OCI-LY7 (cell line): ENCODE data around the gene DCLK1. TPM values are rescaled to one million over a fixed set of nuclear protein-coding genes. Genes with fewer than 3 reads are reported as not detected.
"Not testable (repeated sequence)": the region's sequence is repeated elsewhere in the genome, so short reads cannot be mapped to it uniquely, and the experiment has no call there.

Experiments
- BruUV-seq: library from RNA; stranded (reverse); fragments of 400-500 nt; replicated peaks from 2 replicates; lab custom pipeline; 2021; lab: Mats Ljungman, UMichigan
- CTCF ChIA-PET: fragments of 300-600 bp; sonication (Branson Sonifier 250); formaldehyde crosslinking; loops from one replicate; lab custom pipeline; 2022; ENCODE audit warnings: antibody characterized with exemption; ENCODE audit not compliant: unreplicated experiment; lab: Charles Lee
- POLR2A ChIA-PET: fragments of 300-600 bp; sonication (Branson Sonifier 250); formaldehyde crosslinking; loops from one replicate; lab custom pipeline; 2022; ENCODE audit warnings: antibody characterized with exemption; lab: Charles Lee
- DNase-seq: peaks from one replicate; pipeline ENCODE4 v3.0.0-alpha.2; 2015; ENCODE audit warnings: low spot score
- H2AFZ ChIP-seq: fragments of 200-600 bp; sonication (generic), shearing (Covaris generic); 2 replicates; pipeline ENCODE4 v1.6.1; 2014; ENCODE audit warnings: mild to moderate bottlenecking, antibody characterized with exemption, low read length, moderate library complexity
- H3K27ac ChIP-seq: fragments of 200-600 bp; sonication (generic); 2 replicates; pipeline ENCODE4 v1.5.1; 2014; ENCODE audit warnings: mixed run types, low read depth, mild to moderate bottlenecking, moderate library complexity, low read length, inconsistent platforms; ENCODE audit not compliant: poor library complexity, severe bottlenecking
- H3K36me3 ChIP-seq: fragments of 200-600 bp; sonication (generic); 2 replicates; pipeline ENCODE4 v1.6.1; 2014; ENCODE audit warnings: mild to moderate bottlenecking, antibody characterized with exemption, low read length, moderate library complexity, mixed read lengths; ENCODE audit not compliant: insufficient read depth
- H3K4me1 ChIP-seq: fragments of 200-600 bp; sonication (generic); 2 replicates; pipeline ENCODE4 v1.5.1; 2014; ENCODE audit warnings: mild to moderate bottlenecking, low read length; ENCODE audit not compliant: insufficient read depth, poor library complexity, severe bottlenecking
- H3K4me2 ChIP-seq: fragments of 200-600 bp; sonication (generic); 2 replicates; pipeline ENCODE4 v1.6.1; 2014; ENCODE audit warnings: mild to moderate bottlenecking, low read length
- H3K4me3 ChIP-seq: fragments of 200-600 bp; sonication (generic); 2 replicates; pipeline ENCODE4 v1.5.1; 2014; ENCODE audit warnings: mild to moderate bottlenecking, low read depth, low read length; ENCODE audit not compliant: poor library complexity, severe bottlenecking
- H3K79me2 ChIP-seq: fragments of 200-600 bp; sonication (generic); 2 replicates; pipeline ENCODE4 v1.6.1; 2016; ENCODE audit warnings: low read depth, mild to moderate bottlenecking, low read length, moderate library complexity, mixed read lengths; ENCODE audit not compliant: insufficient read depth
- H3K9me2 ChIP-seq: fragments of 200-600 bp; sonication (generic); 2 replicates; pipeline ENCODE4 v1.6.1; 2016; ENCODE audit warnings: mild to moderate bottlenecking, low read length, mixed read lengths; ENCODE audit not compliant: insufficient read depth
- H3K9me3 ChIP-seq: fragments of 200-600 bp; sonication (generic); 2 replicates; pipeline ENCODE4 v1.6.1; 2014; ENCODE audit warnings: mild to moderate bottlenecking, mixed run types, low read length, mixed read lengths
- H4K20me1 ChIP-seq: fragments of 200-600 bp; sonication (generic); 2 replicates; pipeline ENCODE4 v1.6.1; 2014; ENCODE audit warnings: mild to moderate bottlenecking, antibody characterized with exemption, low read length, moderate library complexity, mixed read lengths; ENCODE audit not compliant: insufficient read depth
- EZH2phosphoT487 ChIP-seq: fragments of 200-600 bp; sonication (generic); IDR thresholded peaks from 2 replicates; pipeline ENCODE4 v1.6.1; 2018; ENCODE audit warnings: low read depth, borderline replicate concordance, mild to moderate bottlenecking, mixed run types, antibody characterized with exemption, low read length, moderate library complexity, mixed read lengths
- intact Hi-C: fragments of 100-400 bp; cut with micrococcal nuclease; formaldehyde crosslinking; loops from one replicate; pipeline ENCODE4 v1.10.0; 2022; ENCODE audit not compliant: unreplicated experiment
- total RNA-seq, 2 experiments: library from RNA; depleted of rRNA in 1 of 2; stranded (reverse); fragments of >200 nt in 1 of 2; shearing (Covaris generic) in 1 of 2; gene quantifications; 2 replicates each; pipeline ENCODE4 v1.2.3, GENCODE V29; 2014 to 2022
- TF ChIP-seq, protein P1 (sequence below): fragments of 200-600 bp; sonication (generic); conservative IDR thresholded peaks from 2 replicates; pipeline ENCODE4 v1.5.1; 2014; ENCODE audit warnings: mild to moderate bottlenecking, antibody characterized with exemption, low read length, moderate library complexity, mixed read lengths

Gene DCLK1
- total RNA-seq, 2 experiments from 2014 or later, result not detected

DNA sequence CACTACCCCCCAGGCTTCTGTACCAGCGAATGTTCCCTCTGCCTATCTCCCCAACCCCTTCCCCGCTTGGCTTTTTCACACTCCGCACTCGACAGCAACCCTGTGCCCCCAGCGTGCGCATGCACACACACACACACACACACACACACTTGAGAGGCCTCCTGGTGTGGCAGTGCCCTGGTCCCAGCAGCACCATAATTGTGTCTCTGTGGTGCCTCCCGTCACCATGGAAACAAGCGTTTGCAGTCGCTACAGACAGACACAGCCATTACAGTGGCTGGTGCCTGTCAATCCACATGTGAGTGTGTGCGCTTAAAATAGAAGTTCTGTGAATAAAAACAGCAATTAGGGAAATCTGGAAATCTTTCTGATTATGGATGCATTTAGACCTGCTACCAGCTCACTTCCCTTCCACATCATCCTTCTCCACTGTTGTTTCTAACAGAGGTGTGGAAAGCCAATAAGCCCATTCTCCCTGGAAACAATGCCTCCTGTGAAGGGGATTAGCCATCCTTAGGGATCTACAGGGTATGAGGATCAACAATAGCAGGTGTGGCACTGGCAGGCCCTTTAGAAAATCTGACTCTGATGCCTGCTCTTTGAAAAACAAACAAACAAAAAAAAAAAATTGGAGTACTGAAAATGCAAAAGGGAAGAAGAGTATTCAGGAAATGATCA is 146.3 kb downstream of the DCLK1 start:
- no peaks in the 10 kb centered on the region for H3K9me2 ChIP-seq
- no peaks in the 10 kb centered on the region for H3K9me3 ChIP-seq
- H3K79me2 ChIP-seq, result no peaks in the 10 kb centered on the region
- intact Hi-C loops, result no loop called here
- ChIA-PET CTCF (no interaction called here), POLR2A (no interaction called here)
- H4K20me1 ChIP-seq, result no peaks in the 10 kb centered on the region
- no peak overlapping the region for H2AFZ ChIP-seq
- no peaks in the 10 kb centered on the region for H3K4me1 ChIP-seq
- H3K4me2 ChIP-seq, result no peak overlapping the region
- H3K27ac ChIP-seq, result no peak overlapping the region
- TF ChIP-seq EZH2phosphoT487, result no peak
- no TSS peak for BruUV-seq
- DNase-seq, result no peak
- no peak overlapping the region for H3K4me3 ChIP-seq
- no peaks in the 10 kb centered on the region for H3K36me3 ChIP-seq

DNA sequence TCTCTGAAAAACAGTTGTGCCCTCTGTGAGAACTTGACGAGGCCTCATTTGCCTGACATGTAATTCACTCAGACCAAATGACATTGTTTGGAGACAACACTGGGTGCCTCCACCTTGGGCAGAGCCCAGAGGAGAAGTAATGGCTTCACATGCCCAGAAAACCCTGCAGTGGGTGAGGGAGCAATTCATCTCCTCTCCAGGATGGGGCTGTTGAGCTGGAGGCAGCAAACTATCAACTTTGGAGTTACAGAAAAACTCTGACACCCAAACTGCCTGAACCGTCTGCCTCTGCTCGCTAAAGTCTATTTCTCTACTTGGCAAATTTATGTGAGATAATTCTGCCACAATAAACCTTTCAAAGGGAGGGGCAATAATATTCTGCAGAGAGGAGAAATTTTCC is 146.9 kb downstream of the DCLK1 start:
- H3K4me1 ChIP-seq, result no peaks in the 10 kb centered on the region
- intact Hi-C loops, result no loop called here
- no TSS peak for BruUV-seq
- TF ChIP-seq, protein P1, sequence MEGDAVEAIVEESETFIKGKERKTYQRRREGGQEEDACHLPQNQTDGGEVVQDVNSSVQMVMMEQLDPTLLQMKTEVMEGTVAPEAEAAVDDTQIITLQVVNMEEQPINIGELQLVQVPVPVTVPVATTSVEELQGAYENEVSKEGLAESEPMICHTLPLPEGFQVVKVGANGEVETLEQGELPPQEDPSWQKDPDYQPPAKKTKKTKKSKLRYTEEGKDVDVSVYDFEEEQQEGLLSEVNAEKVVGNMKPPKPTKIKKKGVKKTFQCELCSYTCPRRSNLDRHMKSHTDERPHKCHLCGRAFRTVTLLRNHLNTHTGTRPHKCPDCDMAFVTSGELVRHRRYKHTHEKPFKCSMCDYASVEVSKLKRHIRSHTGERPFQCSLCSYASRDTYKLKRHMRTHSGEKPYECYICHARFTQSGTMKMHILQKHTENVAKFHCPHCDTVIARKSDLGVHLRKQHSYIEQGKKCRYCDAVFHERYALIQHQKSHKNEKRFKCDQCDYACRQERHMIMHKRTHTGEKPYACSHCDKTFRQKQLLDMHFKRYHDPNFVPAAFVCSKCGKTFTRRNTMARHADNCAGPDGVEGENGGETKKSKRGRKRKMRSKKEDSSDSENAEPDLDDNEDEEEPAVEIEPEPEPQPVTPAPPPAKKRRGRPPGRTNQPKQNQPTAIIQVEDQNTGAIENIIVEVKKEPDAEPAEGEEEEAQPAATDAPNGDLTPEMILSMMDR, result no peak
- no peak for TF ChIP-seq EZH2phosphoT487
- H3K36me3 ChIP-seq, result no peaks in the 10 kb centered on the region
- H3K9me2 ChIP-seq, result no peaks in the 10 kb centered on the region
- DNase-seq, result no peak
- H3K4me3 ChIP-seq, result no peak overlapping the region
- H3K79me2 ChIP-seq, result no peaks in the 10 kb centered on the region
- no peak overlapping the region for H3K27ac ChIP-seq
- no peaks in the 10 kb centered on the region for H4K20me1 ChIP-seq
- no peaks in the 10 kb centered on the region for H3K9me3 ChIP-seq
- H3K4me2 ChIP-seq, result no peak overlapping the region
- CTCF ChIA-PET, result no interaction called here
- POLR2A ChIA-PET, result no interaction called here
- no peak overlapping the region for H2AFZ ChIP-seq

DNA sequence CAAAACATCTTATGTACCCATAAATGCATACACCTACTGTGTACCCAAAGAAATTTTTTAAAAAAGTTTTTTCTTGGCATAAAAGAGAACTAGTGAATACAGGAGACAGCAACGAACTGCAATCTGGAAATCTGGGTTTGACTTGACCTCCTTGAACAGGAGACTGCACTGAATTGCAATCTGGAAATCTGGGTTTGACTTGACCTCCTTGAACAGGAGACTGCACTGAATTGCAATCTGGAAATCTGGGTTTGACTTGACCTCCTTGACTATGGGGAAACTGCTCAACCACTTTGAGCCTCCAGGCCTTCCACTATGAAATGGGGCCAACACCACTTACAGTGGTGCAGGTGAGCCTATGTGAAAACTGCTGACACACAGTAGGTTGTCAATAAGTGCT is 147.5 kb downstream of the DCLK1 start:
- H4K20me1 ChIP-seq, BruUV-seq, DNase-seq, H3K4me2 ChIP-seq, H3K4me1 ChIP-seq, H2AFZ ChIP-seq, CTCF ChIA-PET, POLR2A ChIA-PET, H3K9me3 ChIP-seq, H3K27ac ChIP-seq, intact Hi-C loops, H3K36me3 ChIP-seq, H3K79me2 ChIP-seq, H3K9me2 ChIP-seq, H3K4me3 ChIP-seq: not testable (repeated sequence)
